DMS114 treated with DMSO at 0.1 percent for 48 hours (cell line): ENCODE data around the gene RCE1.

Experiments
- DNase-seq: peaks from one replicate; lab custom pipeline; 2025; ENCODE audit not compliant: unreplicated experiment; lab: John Stamatoyannopoulos, UW

Gene RCE1

GRCh38 chr11:66868082-66868725, 25.0 kb downstream of the RCE1 start:
- no peak for DNase-seq

DNA sequence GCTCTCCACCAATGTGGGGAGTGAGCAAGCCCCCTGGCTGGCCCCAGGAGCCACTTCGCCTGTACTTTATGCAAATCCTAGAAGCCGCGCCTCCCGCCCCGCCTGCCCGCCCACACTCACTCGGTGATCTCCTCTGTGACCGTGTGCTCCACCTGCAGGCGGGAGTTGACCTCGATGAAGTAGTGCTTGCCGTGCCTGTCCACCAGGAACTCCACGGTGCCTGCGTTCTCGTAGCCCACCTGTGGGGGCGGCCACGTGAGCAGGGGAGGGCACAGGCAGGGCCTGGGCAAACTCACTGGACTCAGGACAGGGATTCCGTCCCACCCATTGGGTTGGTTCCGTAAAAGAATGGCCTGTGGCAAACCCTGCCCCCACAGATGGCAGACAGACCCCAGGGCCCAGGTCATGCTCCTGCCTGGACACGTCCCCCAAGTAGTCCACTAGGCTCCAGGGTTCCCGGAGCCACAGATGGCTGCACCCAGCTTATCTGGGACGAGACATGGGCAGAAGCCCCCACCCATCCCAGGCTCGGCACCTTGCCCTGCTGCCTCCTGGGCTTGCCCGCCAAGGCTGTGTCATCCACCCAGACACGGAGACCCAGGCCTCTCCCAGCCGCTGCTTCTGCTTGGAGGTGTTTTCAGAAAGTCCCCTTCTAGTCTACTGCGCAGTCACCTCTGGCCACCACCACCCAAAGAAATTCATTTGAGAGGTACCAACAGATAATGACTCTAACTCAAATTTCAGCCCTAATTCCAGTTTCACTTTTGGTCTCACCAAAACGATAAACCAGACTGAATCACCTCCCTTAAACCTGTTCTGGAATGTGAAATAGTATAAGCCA, 25.7 kb downstream of the RCE1 start:
- no peak for DNase-seq

DNA sequence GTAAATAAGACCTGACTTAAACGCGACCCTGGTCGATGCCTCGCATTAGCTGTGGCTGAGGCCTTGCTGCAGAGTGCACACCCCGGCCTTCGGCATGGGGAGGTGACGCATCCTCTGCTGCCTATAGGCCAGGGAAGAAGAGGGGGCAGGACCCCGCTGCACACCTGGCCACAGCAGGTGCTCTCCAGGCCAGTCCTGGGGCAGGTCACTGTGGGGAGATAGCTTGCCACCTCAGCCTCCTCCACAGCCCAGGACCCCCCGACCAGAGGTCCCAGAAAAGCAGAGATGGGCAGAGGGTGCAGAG, 26.3 kb downstream of the RCE1 start:
- no peak for DNase-seq

DNA sequence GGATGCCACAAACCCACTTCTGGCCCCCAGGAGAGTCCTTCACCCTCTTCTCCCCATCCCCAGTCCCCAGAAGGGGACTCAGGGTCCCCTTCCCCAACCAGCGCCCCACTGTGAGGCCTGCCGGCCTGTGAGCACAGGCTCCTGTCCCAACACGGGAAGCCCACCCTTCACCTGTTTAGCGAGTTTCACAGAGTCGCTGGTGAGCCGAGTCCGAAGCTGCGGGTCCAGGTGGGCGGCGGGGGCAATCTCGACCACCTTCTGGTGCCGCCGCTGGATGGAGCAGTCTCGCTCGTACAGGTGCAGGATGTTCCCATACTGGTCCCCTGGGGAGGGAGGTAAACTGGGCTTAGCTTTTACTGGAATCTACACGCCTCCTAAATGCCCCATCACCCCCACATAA, 26.9 kb downstream of the RCE1 start:
- no peak for DNase-seq

DNA sequence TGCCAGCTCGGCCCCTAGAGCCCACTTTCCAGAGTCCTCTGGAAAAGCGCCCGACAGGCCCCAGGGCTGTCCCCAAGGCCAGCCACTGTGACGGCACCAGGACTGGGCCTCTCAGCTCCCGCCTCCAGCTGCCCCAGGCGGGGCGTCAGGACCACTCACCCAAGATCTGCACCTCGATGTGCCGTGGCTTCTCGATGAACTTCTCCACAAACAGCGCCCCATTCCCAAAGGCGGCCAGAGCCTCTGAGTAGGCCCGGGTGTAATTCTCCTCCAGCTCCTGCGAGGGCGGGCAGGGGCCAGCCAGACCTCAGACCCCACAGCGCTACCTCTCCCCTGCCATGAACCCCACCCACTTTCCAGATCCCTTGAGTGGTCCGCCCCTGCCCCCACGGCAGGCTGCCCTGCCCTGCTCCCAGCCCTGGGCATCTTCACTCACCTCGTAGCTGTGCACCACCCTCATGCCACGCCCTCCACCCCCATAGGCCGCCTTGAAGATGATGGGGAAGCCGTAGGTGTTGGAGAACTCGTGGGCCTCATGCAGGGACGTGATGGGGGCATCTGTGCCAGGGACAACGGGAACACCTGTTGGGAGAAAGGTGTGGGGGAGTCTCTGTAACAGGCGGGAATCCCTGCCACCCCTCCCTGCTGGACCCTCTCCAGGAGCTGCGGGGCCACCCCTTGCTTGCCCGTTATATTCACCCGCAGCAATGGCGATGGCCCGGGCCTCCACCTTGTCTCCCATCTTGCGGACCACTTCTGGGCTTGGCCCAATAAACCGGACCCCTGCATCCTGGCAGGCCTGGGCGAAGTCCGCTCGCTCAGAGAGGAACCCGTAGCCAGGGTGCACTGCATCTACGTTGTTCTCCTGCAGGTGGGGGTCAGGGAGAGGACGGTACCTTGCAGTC, 27.6 kb downstream of the RCE1 start:
- no peak for DNase-seq

GRCh38 chr11:66871521-66871901, 28.3 kb downstream of the RCE1 start:
- DNase-seq, result no peak

DNA sequence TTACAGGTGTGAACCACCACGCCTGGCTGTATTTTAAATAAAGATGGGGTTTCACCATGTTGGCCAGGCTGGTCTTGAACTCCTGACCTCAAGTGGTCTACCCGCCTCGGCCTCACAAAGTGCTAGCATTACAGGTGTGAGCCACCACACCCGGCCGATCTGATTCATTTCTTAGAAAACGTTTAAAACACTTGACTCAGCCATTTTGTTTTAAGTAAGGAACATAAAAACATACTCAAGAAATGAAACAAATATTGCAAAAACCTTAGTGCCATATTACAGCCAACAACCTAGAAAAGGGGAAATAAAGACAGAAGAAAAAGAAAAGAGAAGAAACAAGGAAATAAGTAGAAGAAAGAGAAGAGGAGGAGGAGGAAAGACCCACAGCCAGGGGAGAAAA, 31.0 kb downstream of the RCE1 start:
- no peak for DNase-seq

- no peak for DNase-seq
Observed at GRCh38 chr11:66875378-66875777, 32.1 kb downstream of the RCE1 start.

- DNase-seq, result no peak
Observed at GRCh38 chr11:66877588-66878385, 34.5 kb downstream of the RCE1 start.

DNA sequence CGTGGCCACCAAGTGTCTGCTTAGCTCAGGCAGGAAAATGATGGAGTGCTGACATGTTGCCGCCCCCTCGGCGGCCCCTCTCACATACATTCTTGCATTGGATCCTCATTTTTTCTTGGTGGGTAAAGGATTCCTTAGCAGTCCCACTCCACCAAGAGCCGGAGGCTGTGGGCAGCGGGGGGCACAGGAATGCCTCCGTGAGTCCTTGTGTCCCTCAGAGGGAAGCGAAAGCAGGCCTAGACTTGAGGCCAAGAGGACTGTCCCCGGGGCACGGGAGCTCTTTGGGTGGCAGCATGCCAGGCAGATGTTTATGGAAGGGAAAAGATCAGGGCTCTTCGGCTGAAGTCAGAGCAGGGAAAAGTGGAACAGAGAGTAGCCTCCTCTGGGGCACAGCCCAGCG, 35.2 kb downstream of the RCE1 start:
- DNase-seq, result no peak

DNA sequence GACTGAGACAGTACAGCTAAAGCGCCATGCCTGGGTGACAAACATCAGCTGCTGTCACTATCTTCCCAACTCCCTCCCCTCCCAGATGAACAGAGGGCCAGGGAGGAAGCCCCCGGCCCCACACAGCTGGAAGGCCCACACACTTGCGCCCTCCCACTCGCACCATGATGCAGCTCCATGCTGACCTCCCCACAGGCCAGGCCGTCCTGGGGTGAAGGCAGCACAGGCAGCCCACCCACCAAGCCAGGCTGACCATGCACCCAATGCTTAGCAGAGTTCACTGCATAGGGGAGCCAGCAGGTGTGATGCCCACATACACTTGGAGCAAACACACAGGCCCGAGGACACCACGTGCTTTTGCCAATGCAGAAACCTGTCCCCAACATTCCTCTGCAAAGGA, 35.8 kb downstream of the RCE1 start:
- no peak for DNase-seq

DNA sequence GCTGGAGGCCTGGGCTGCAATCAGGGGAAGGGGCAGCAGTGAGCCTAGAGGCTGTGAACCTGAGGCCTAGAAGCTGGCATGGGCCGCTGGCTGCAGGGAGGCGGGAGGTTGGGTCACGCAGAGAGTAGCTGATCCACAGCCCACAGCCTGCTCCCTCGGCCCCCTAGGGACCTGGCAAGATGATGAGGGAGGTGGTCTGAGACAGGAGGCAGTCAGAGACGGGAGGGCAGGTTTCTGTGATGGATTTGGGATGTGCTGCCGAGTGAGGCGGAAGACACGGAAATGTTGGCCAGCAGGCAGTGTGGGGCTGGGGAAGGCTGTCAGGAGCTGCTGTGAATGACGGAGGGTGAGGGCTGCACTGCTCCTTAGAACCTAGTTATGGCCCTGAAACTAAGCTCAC, 36.3 kb downstream of the RCE1 start:
- DNase-seq, result no peak

GRCh38 chr11:66879999-66880398, 36.8 kb downstream of the RCE1 start:
- no peak for DNase-seq

- DNase-seq, result no peak
Observed at GRCh38 chr11:66880496-66881450, 37.5 kb downstream of the RCE1 start.

DNA sequence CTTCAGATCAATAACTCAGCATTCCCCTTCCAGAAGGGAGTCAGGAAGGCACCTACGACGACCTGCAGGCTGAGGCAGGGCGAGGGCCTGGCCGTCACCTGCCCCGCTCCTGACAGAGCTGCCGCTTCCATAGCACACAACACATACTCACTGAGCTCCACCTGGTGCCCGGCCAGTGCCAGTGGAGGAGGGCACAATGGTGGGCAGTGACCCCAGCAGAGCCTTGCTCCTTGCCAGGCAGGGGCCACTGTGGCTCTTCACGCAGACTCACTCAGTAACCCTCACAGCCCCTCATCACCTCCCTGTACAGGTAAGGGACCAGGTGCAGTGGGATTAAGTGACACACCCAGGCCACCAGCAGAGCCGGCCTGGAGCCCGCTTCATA, 38.2 kb downstream of the RCE1 start:
- no peak for DNase-seq

DNA sequence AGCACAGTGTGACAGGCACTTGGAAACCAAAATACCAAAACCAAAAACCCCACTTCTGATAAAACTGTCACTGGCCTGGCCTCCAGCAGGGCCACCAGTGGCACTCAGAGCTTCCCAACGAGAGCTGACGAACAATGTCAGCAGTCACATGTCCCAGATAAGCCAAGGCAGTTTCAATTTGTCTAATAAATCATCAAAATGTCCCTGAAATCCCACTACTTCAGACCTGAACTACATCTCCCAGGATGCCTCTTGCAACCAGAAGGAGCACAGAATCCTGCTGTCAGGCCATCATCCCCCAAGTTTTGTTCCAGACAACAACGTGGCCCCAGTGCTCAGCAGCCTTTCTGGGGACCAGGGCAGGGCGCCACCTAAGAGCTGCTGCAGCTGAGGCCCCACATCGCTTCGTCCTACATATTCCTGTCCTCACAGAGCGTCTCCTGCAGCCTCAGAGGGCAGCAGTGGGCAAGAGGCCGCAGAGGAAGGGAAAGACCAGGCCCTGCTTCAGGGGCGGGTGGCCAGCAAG, 38.7 kb downstream of the RCE1 start:
- no peak for DNase-seq

- no peak for DNase-seq
Observed at GRCh38 chr11:66882561-66883015, 39.3 kb downstream of the RCE1 start.

GRCh38 chr11:66883016-66883965, 40.0 kb downstream of the RCE1 start:
- no peak for DNase-seq

GRCh38 chr11:66884443-66884842, 41.2 kb downstream of the RCE1 start:
- no peak for DNase-seq
